NCI-H1694 (cell line): Measurements from ENCODE around the gene MBLAC1.
A peak's percentile ranks its signal among the peaks of the same experiment; 100 is the strongest.

Source experiments
- DNase-seq: peaks from one replicate; lab custom pipeline; 2025; lab: John Stamatoyannopoulos, UW

Gene MBLAC1

GRCh38 chr7:100098913-100099312, 27.9 kb upstream of the MBLAC1 start:
- no peak for DNase-seq

GRCh38 chr7:100099452-100099851, 27.3 kb upstream of the MBLAC1 start:
- no peak for DNase-seq

- peak; percentile 87 for DNase-seq
Measured at GRCh38 chr7:100100420-100101015, 26.2 kb upstream of the MBLAC1 start.

GRCh38 chr7:100101016-100101862, 25.5 kb upstream of the MBLAC1 start, which contains the start of the genes AP4M1 and MCM7:
Gene AP4M1, plus strand, starts transcription at chr7:100101643. Its CDS starts 72 bp downstream, at chr7:100101715.
Gene MCM7, minus strand, starts transcription at chr7:100101397. Its CDS starts 103 bp downstream, at chr7:100101294.
- peak; percentile 94 for DNase-seq

- DNase-seq, result no peak
Measured at GRCh38 chr7:100102950-100103840, 23.6 kb upstream of the MBLAC1 start.

GRCh38 chr7:100105534-100105933, 21.2 kb upstream of the MBLAC1 start:
- no peak for DNase-seq

GRCh38 chr7:100106633-100107032, 20.1 kb upstream of the MBLAC1 start:
- no peak for DNase-seq

GRCh38 chr7:100107125-100107737, 19.5 kb upstream of the MBLAC1 start:
- DNase-seq, result no peak

- no peak for DNase-seq
Measured at GRCh38 chr7:100107890-100108289, 18.9 kb upstream of the MBLAC1 start.

- no peak for DNase-seq
Measured at GRCh38 chr7:100109521-100110163, 17.1 kb upstream of the MBLAC1 start.

GRCh38 chr7:100111156-100111555, 15.6 kb upstream of the MBLAC1 start:
- DNase-seq, result no peak

- no peak for DNase-seq
Measured at GRCh38 chr7:100111914-100112313, 14.9 kb upstream of the MBLAC1 start.

- DNase-seq, result no peak
Measured at GRCh38 chr7:100115026-100115425, 11.7 kb upstream of the MBLAC1 start.

GRCh38 chr7:100118388-100119071, 8.2 kb upstream of the MBLAC1 start:
- DNase-seq, result no peak

- DNase-seq, result peak; percentile 94
Measured at GRCh38 chr7:100119072-100119969, 7.4 kb upstream of the MBLAC1 start, which contains the start of the genes CNPY4 and TAF6. Gene CNPY4, plus strand, starts transcription at chr7:100119634. Its CDS starts 111 bp downstream, at chr7:100119745. Gene TAF6, minus strand, starts transcription at chr7:100119358. Its CDS starts 5,149 bp downstream, at chr7:100114209.

GRCh38 chr7:100119970-100120732, 6.6 kb upstream of the MBLAC1 start:
- DNase-seq, result peak; percentile 66

GRCh38 chr7:100120733-100121036, 6.1 kb upstream of the MBLAC1 start:
- DNase-seq, result no peak

GRCh38 chr7:100122067-100122466, 4.7 kb upstream of the MBLAC1 start:
- DNase-seq, result no peak

GRCh38 chr7:100122568-100122967, 4.2 kb upstream of the MBLAC1 start:
- DNase-seq, result no peak
